ENCODE measurements around the gene PZP. TPM values are rescaled to one million over a fixed set of nuclear protein-coding genes. Genes with fewer than 3 reads are reported as not detected.

Gene PZP
- polyA plus RNA-seq, 1 donor (not counting 4 experiments of a cell fraction or from before 2014, with no cell fraction given) = not detected

DNA sequence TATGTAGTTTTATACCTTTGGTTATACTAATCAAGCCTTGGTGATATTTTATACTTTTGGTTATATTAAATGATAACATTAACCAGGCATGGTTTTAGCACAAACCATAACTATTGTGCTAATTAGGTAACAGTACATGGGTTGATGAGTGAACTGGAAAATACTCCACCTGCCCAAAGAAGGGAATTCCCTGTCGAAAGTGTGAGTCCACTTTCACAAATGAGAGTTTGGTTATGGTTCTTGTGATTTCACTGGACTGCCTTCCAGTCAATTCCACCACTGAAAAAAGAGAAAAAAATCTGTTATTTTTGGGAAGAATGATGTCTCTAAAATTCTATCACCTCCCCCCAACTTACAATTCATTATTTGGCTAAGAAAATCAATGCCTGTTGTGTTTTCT is 102.1 kb downstream of the PZP start:
- dilution Hi-C loops (cut with MboI; ENCODE audit: extremely low pct_ligation_motif_present, low sequenced_read_pairs) = no loop called here
- DNase-seq (ENCODE audit: low read depth, low spot score) = no peak

GRCh38 chr12:9104767-9105423 is 103.3 kb downstream of the PZP start:
- Histone ChIP-seq H3K9me1 (ENCODE audit: control insufficient read depth, extremely low read depth, insufficient read depth, low read length) (no peaks in the 10 kb centered on the region), H3K27ac (ENCODE audit: control insufficient read depth, insufficient read depth, low read length) (no peak overlapping the region), H3K4me1 (ENCODE audit: control insufficient read depth, extremely low read depth, insufficient read depth, low read length) (no peaks in the 10 kb centered on the region), H4K20me1 (ENCODE audit: control insufficient read depth, extremely low read depth, insufficient read depth, low read length) (no peaks in the 10 kb centered on the region), H3K79me2 (ENCODE audit: control insufficient read depth, insufficient read depth, low read length) (no peaks in the 10 kb centered on the region), H3K9ac (ENCODE audit: control insufficient read depth, extremely low read depth, insufficient read depth, low read length) (no peak overlapping the region), H3K36me3 (ENCODE audit: control insufficient read depth in 2 of 2, extremely low read depth in 1 of 2, insufficient read depth in 2 of 2, low read length in 2 of 2) (no peaks in the 10 kb centered on the region), H2AFZ (ENCODE audit: control insufficient read depth, low read length) (no peak overlapping the region), H3K27me3 (ENCODE audit: control insufficient read depth, extremely low read depth, insufficient read depth, low read length) (no peaks in the 10 kb centered on the region), H3K4me2 (ENCODE audit: control insufficient read depth, extremely low read depth, insufficient read depth, low read depth, low read length) (no peak overlapping the region), H3K4me3 (ENCODE audit: control insufficient read depth in 2 of 3, extremely low read depth in 1 of 3, insufficient read depth in 2 of 3, low read depth in 1 of 3, low read length in 3 of 3) (no peak overlapping the region), H3K9me3 (ENCODE audit: control insufficient read depth, low read depth, low read length) (no peaks in the 10 kb centered on the region)
- TF ChIP-seq EZH2 (IDR thresholded peaks at IDR 0.05; ENCODE audit: low read length) = no peak
- TF ChIP-seq, protein P1, sequence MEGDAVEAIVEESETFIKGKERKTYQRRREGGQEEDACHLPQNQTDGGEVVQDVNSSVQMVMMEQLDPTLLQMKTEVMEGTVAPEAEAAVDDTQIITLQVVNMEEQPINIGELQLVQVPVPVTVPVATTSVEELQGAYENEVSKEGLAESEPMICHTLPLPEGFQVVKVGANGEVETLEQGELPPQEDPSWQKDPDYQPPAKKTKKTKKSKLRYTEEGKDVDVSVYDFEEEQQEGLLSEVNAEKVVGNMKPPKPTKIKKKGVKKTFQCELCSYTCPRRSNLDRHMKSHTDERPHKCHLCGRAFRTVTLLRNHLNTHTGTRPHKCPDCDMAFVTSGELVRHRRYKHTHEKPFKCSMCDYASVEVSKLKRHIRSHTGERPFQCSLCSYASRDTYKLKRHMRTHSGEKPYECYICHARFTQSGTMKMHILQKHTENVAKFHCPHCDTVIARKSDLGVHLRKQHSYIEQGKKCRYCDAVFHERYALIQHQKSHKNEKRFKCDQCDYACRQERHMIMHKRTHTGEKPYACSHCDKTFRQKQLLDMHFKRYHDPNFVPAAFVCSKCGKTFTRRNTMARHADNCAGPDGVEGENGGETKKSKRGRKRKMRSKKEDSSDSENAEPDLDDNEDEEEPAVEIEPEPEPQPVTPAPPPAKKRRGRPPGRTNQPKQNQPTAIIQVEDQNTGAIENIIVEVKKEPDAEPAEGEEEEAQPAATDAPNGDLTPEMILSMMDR (optimal IDR thresholded peaks at IDR 0.05 in 1 of 3, IDR thresholded peaks at IDR 0.05 in 1 of 3, conservative IDR thresholded peaks at IDR 0.05 in 1 of 3; ENCODE audit: extremely low read depth in 1 of 3, insufficient read depth in 2 of 3, low read length in 3 of 3) = no peak
- dilution Hi-C loops (cut with MboI; ENCODE audit: extremely low pct_ligation_motif_present, low sequenced_read_pairs) = no loop called here
- DNase-seq (ENCODE audit: low read depth, low spot score) (no peak), FAIRE-seq (no peak)

More for the DNA sequence above, 102.1 kb downstream of the PZP start:
- Histone ChIP-seq H3K4me1 (ENCODE audit: control insufficient read depth, extremely low read depth, insufficient read depth, low read length) (no peaks in the 10 kb centered on the region), H3K9ac (ENCODE audit: control insufficient read depth, extremely low read depth, insufficient read depth, low read length) (no peak overlapping the region), H3K4me2 (ENCODE audit: control insufficient read depth, extremely low read depth, insufficient read depth, low read depth, low read length) (no peak overlapping the region), H3K79me2 (ENCODE audit: control insufficient read depth, insufficient read depth, low read length) (no peaks in the 10 kb centered on the region), H3K4me3 (ENCODE audit: control insufficient read depth in 2 of 3, extremely low read depth in 1 of 3, insufficient read depth in 2 of 3, low read depth in 1 of 3, low read length in 3 of 3) (no peak overlapping the region), H3K9me3 (ENCODE audit: control insufficient read depth, low read depth, low read length) (no peaks in the 10 kb centered on the region), H2AFZ (ENCODE audit: control insufficient read depth, low read length) (no peak overlapping the region), H3K27me3 (ENCODE audit: control insufficient read depth, extremely low read depth, insufficient read depth, low read length) (no peaks in the 10 kb centered on the region), H3K27ac (ENCODE audit: control insufficient read depth, insufficient read depth, low read length) (no peak overlapping the region), H4K20me1 (ENCODE audit: control insufficient read depth, extremely low read depth, insufficient read depth, low read length) (no peaks in the 10 kb centered on the region), H3K9me1 (ENCODE audit: control insufficient read depth, extremely low read depth, insufficient read depth, low read length) (no peaks in the 10 kb centered on the region), H3K36me3 (ENCODE audit: control insufficient read depth in 2 of 2, extremely low read depth in 1 of 2, insufficient read depth in 2 of 2, low read length in 2 of 2) (no peaks in the 10 kb centered on the region)
- no peak for FAIRE-seq
- TF ChIP-seq, protein P1 (optimal IDR thresholded peaks at IDR 0.05 in 1 of 3, IDR thresholded peaks at IDR 0.05 in 1 of 3, conservative IDR thresholded peaks at IDR 0.05 in 1 of 3; ENCODE audit: extremely low read depth in 1 of 3, insufficient read depth in 2 of 3, low read length in 3 of 3) = no peak
- TF ChIP-seq EZH2 (IDR thresholded peaks at IDR 0.05; ENCODE audit: low read length) = no peak
